ENCODE data around the gene PTCHD1.
A peak's percentile ranks its signal among the peaks of the same experiment; 100 is the strongest.

The PTCHD1 gene

GRCh38 chrX:23398570-23398969, 63.9 kb downstream of the PTCHD1 start:
- DNase-seq (ENCODE audit: low read depth in 2 of 2) = no peak

- DNase-seq (ENCODE audit: low read depth in 2 of 2) = no peak
These were observed 69.2 kb downstream of the PTCHD1 start for GRCh38 chrX:23403849-23404248.

- no peak for DNase-seq (ENCODE audit: low read depth in 2 of 2)
These were observed 88.3 kb downstream of the PTCHD1 start for GRCh38 chrX:23422912-23423311.

- peak in 1 of 2 experiments; percentile 3 for DNase-seq (ENCODE audit: low read depth in 2 of 2)
These were observed 99.8 kb downstream of the PTCHD1 start for GRCh38 chrX:23434356-23434884.

- no peak for DNase-seq (ENCODE audit: low read depth in 2 of 2)
These were observed 100.5 kb downstream of the PTCHD1 start for GRCh38 chrX:23435108-23435507.

- DNase-seq (ENCODE audit: low read depth in 2 of 2) = no peak
These were observed 100.9 kb downstream of the PTCHD1 start for GRCh38 chrX:23435575-23435974.

GRCh38 chrX:23436875-23437274, 102.2 kb downstream of the PTCHD1 start:
- no peak for DNase-seq (ENCODE audit: low read depth in 2 of 2)

- no peak for DNase-seq (ENCODE audit: low read depth in 2 of 2)
These were observed 116.6 kb downstream of the PTCHD1 start for GRCh38 chrX:23451266-23451665.

All from fibroblast of skin of left quadriceps (primary cell).